Activated naive CD4-positive, alpha-beta T cell treated with anti-CD3 and anti-CD28 coated beads for 36 hours (primary cell): ENCODE measurements around the gene TBRG4. TPM values are rescaled to one million over a fixed set of nuclear protein-coding genes. Genes with fewer than 3 reads are reported as not detected.

Experiments
- CTCF ChIA-PET: fragments of 350-600 bp; sonication (Branson Sonifier 250); formaldehyde crosslinking; loops from one replicate; lab custom pipeline; 2021; ENCODE audit warnings: antibody characterized with exemption; lab: Charles Lee
- DNase-seq: peaks from one replicate; pipeline ENCODE4 v3.0.0-alpha.2; 2020
- H3K27ac Mint-ChIP-seq: one replicate; pipeline ENCODE4 v1.8.0; 2021; ENCODE audit warnings: mild to moderate bottlenecking, mixed read lengths
- H3K27me3 Mint-ChIP-seq: one replicate; pipeline ENCODE4 v1.8.0; 2021; ENCODE audit warnings: low read depth, mixed read lengths
- H3K36me3 Mint-ChIP-seq: one replicate; pipeline ENCODE4 v1.8.0; 2021; ENCODE audit warnings: low read depth, mixed read lengths
- H3K4me1 Mint-ChIP-seq: one replicate; pipeline ENCODE4 v1.8.0; 2021; ENCODE audit warnings: low read depth, mixed read lengths
- H3K4me3 Mint-ChIP-seq: one replicate; pipeline ENCODE4 v1.8.0; 2021; ENCODE audit warnings: mild to moderate bottlenecking, moderate library complexity, mixed read lengths
- H3K9me3 Mint-ChIP-seq: one replicate; pipeline ENCODE4 v1.8.0; 2021; ENCODE audit warnings: mixed read lengths
- intact Hi-C: fragments of 100-400 bp; cut with micrococcal nuclease; formaldehyde crosslinking; loops from one replicate; pipeline ENCODE4 v1.15.1; 2023
- total RNA-seq, 2 experiments: library from RNA; stranded (reverse); gene quantifications; one replicate each; pipeline ENCODE4 v1.2.3, GENCODE V29; 2021

Gene TBRG4
- total RNA-seq, 2 experiments from 2014 or later: 127 to 136 TPM

DNA sequence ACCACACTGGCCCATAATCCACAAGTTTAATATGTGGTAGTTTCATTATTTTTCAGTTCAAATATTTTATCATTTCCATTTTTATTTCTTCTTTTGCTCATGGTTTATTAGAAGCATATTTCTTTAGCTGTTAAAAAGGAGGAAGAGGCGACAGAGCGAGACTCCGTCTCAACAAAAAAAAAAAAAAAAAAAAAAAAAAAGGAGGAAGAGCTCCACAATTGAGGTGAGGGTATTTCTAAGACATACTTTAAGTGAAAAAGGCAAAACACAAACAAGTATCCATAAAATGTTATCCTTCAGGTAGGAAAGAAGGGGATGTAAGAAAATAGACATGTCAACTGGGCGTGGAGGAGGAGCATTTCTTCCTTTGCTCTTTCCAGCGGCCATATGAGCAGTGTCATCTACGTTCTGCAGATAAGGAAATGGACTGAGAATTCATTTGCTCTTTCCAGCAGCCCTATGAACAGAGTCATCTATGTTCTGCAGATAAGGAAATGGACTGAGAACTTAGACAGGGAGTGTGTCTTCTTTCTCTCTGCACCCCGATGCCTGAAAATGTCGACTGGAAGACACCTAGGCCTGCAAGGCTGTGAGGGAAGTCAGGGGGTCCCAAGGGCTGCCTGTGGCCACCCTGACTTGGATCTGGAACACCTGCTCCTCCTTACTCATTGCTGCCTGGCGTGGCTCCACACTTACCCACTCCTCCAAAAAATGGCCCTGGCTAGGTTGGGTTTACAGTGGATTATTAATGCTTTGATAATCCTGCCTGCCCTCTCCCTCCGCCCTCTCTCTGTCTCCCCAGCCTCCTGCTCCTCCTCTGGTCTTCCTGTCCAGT is 27.2 kb upstream of the TBRG4 start:
- no peak overlapping the region for H3K4me3 Mint-ChIP-seq
- H3K9me3 Mint-ChIP-seq: no peaks in the 10 kb centered on the region
- H3K4me1 Mint-ChIP-seq: peaks cover 7% of the 10 kb centered on the region
- H3K27ac Mint-ChIP-seq: no peak overlapping the region
- H3K36me3 Mint-ChIP-seq: no peaks in the 10 kb centered on the region
- intact Hi-C loops: no loop called here
- no peak for DNase-seq
- CTCF ChIA-PET: interaction anchor here (3.3 to 5.8 kb wide), 2 partner anchors 10 to 165 kb away, joined by 13 to 78 read pairs; no protein-coding TSS in a partner anchor
- no peaks in the 10 kb centered on the region for H3K27me3 Mint-ChIP-seq

DNA sequence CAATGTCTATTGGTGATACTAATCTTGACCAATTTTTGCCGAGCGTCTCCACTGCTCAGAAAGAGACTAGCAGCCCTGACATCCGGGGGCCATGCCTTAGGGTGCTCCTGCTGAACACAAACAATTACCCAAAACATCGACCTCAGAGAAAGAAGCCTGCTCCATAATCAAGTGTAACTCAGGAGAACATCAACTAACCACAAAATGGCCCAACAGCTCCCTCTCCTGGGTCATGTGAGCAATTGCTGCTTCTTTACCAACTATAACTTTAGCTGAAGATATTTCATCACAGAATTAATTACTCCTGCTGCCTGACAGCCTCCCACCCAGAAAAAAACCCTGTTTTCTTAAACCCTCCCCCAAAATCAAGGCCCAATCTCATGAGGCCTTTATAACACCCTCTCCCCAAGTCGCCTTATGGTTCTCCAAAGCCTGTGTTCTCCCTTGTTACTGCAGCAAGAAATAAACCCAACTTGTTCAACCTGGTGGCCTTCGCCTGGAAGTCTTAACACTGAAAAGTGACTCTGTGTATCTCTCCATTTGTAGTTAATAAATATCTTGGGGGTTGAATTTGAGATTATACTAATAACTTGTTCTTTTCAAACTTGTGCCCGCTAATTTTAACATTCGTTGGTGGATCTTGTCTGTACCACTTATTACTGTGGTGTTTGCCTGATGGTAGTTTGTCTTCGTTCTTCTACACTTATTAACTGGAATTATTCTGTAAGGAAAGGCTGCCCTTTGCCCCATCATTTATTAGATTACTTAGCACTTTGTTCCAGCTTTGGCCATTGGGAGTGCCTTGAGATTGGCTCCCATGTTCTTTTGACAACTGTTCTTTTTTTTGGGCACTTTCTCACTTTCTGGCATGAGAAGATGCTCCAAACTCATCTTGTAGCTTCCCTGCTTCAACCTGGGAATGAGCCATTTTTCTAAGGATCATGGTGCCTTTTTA is 24.9 kb upstream of the TBRG4 start:
- no peaks in the 10 kb centered on the region for H3K27me3 Mint-ChIP-seq
- no peak overlapping the region for H3K27ac Mint-ChIP-seq
- H3K36me3 Mint-ChIP-seq: no peaks in the 10 kb centered on the region
- DNase-seq: peak; percentile 87
- peaks cover 7% of the 10 kb centered on the region for H3K4me1 Mint-ChIP-seq
- CTCF ChIA-PET: interaction anchor here (0.5 to 5.8 kb wide), 51 partner anchors 8 to 669 kb away, joined by 3 to 78 read pairs (median 5); partner anchors contain the start of genes PURB and TBRG4
- H3K9me3 Mint-ChIP-seq: no peaks in the 10 kb centered on the region
- H3K4me3 Mint-ChIP-seq: no peak overlapping the region
- intact Hi-C loops: loop anchor here (1.0 to 2.0 kb wide), 9 partner anchors 25 to 548 kb away; partner anchors contain the start of genes H2AZ2, MYO1G and TBRG4

DNA sequence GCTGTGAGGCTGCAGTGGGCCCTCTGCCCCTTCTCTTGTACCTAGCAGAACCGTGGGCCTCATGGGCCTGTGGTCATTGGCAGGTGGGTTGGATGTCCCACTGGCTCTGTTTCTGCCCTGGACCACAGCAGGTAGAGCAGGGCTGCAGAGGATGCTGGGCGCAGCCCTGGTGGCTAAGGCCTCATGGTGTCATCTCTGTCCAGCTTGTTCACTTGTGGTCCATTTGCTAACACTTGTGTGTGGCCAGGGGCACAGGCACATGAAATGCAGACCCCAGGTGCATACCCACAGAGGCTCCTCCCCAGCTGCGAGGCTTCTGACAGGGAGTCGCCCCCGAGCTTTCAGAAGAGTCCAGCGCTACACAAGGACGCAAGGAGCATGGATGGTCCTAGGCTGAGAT is 22.4 kb upstream of the TBRG4 start:
- Mint-ChIP-seq H3K4me3 (no peak overlapping the region), H3K36me3 (no peaks in the 10 kb centered on the region), H3K4me1 (peaks cover 6% of the 10 kb centered on the region), H3K27me3 (no peaks in the 10 kb centered on the region), H3K27ac (no peak overlapping the region), H3K9me3 (no peaks in the 10 kb centered on the region)
- CTCF ChIA-PET: interaction anchor here (0.7 to 5.8 kb wide), 3 partner anchors 160 to 290 kb away, joined by 5 to 78 read pairs (median 13); no protein-coding TSS in a partner anchor
- intact Hi-C loops: no loop called here
- DNase-seq: no peak

DNA sequence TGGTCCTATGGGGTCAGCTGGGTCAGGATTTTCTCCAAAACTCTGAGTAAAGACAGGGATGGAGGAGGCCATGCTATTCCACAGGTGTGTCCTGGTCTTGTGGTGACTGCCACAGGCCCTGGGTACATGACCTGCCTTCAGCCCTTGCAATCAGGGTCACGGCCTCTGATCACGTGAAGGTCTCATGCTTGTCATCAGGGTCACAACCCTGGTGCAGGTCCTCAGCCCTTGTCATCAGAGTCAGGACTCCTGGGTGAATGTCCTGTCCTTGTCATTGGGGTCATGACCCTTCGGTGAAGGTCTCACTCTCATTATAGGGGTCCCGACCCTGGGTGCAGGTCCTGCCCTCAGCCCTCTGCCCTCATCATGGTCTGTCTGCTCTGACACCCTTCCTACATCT is 21.9 kb upstream of the TBRG4 start:
- CTCF ChIA-PET: interaction anchor here (0.7 to 5.8 kb wide), 3 partner anchors 160 to 290 kb away, joined by 5 to 78 read pairs (median 13); no protein-coding TSS in a partner anchor
- no peaks in the 10 kb centered on the region for H3K36me3 Mint-ChIP-seq
- no peak overlapping the region for H3K4me3 Mint-ChIP-seq
- no peak overlapping the region for H3K27ac Mint-ChIP-seq
- no peaks in the 10 kb centered on the region for H3K9me3 Mint-ChIP-seq
- H3K27me3 Mint-ChIP-seq: no peaks in the 10 kb centered on the region
- intact Hi-C loops: no loop called here
- H3K4me1 Mint-ChIP-seq: peaks cover 6% of the 10 kb centered on the region
- DNase-seq: no peak

DNA sequence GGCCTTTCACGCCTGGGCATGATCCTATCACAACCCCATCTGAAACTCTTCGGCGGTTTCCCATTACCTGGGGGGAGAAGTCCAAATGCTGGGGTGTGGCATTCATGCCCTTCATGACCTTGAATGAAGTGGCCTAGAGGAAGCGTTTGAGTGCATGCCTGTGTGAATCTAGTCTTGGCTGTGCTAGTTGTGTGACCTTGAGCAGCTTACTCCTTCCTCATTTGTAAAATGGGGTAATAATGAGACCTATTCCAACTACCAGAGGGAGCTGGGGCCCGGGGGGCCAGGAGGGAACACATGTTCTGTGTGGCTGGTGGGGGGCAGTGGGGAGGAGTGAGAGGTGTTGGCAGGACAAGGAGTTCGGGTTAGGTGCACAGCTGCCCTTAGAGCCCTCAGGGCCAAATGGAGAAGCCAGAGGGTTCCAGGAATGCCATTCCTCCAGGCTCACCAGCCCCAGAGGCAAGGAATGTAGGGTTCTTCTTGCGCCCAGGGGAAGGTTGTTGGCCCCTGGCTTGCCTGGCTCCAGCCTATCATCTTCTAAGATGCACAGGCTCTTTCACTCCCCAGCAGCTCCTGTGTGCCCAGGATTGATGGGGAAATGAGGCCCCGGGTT is 21.3 kb upstream of the TBRG4 start:
- H3K4me1 Mint-ChIP-seq: peaks cover 6% of the 10 kb centered on the region
- no peaks in the 10 kb centered on the region for H3K9me3 Mint-ChIP-seq
- no peak for DNase-seq
- peak overlapping the region; percentile 53 for H3K27ac Mint-ChIP-seq
- no peaks in the 10 kb centered on the region for H3K27me3 Mint-ChIP-seq
- H3K36me3 Mint-ChIP-seq: no peaks in the 10 kb centered on the region
- CTCF ChIA-PET: interaction anchor here (5.8 kb wide), 1 partner anchor 159 kb away, joined by 78 read pairs; no protein-coding TSS in a partner anchor
- no peak overlapping the region for H3K4me3 Mint-ChIP-seq
- intact Hi-C loops: no loop called here

DNA sequence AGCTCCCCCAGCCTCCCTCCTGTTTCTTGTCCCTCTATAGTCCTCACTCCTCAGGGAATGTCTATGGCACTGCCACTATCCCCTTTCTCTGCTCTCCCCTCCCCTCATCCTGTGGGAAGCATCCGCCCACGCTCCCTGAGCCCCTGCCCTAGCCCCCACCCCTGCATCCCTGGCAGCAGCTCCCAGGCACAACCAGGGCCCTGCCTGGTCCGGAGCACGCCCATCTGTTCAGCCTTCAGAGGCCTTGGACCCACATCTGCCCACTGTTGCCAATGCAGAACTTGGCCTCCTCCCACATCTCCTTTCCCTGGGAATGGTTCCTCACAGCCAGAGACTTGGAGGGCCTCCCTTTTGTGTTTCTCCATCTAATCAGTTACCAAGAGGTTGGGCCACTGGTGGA is 20.4 kb upstream of the TBRG4 start:
- Mint-ChIP-seq H3K9me3 (no peaks in the 10 kb centered on the region), H3K27me3 (no peaks in the 10 kb centered on the region), H3K4me3 (no peak overlapping the region), H3K4me1 (peaks cover 6% of the 10 kb centered on the region), H3K36me3 (no peaks in the 10 kb centered on the region), H3K27ac (no peak overlapping the region)
- no peak for DNase-seq
- CTCF ChIA-PET: interaction anchor here (0.8 kb wide), 1 partner anchor 9 kb away, joined by 3 read pairs; no protein-coding TSS in a partner anchor
- intact Hi-C loops: no loop called here

DNA sequence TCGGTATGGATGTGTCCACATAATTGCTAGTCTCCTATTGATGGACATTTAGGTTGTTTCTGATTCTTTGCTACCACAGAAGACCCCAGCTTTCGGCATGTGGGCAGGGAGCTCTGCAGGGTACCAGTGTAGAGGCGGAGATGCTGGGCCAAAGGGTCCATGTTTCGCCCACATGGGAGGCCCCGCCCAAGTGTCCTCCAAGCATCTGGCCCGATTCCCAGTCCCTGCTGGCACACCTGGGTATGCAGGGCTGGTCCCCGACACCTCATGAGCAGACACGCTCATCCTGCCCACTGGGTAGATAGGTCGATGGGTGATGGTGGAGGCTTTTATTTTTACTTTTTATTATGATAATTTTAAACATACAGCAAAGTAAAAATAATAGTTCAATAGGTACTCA is 19.4 kb upstream of the TBRG4 start:
- no peaks in the 10 kb centered on the region for H3K27me3 Mint-ChIP-seq
- H3K27ac Mint-ChIP-seq: no peak overlapping the region
- H3K4me3 Mint-ChIP-seq: no peak overlapping the region
- no peaks in the 10 kb centered on the region for H3K36me3 Mint-ChIP-seq
- no peaks in the 10 kb centered on the region for H3K9me3 Mint-ChIP-seq
- CTCF ChIA-PET: no interaction called here
- DNase-seq: no peak
- intact Hi-C loops: no loop called here
- H3K4me1 Mint-ChIP-seq: peaks cover 4% of the 10 kb centered on the region

DNA sequence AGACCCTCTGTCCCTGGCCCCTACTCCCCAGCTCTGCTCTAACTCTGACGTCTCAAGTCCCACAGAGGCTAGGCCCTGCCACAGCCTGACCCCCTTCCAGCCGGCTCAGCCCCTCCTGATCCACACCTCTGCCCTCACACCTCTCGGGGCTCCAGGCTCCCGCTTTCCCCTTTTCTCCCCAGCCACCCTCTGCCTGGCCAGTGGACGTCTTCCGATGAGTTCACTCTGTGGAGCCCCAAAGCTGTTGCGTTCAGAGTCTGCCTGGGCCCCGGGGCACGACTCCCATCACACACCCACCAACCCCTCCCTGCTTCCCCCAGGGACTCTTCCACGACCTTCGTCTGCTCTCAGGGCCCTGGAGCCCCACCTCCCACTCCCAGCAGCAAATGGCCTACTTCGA is 18.4 kb upstream of the TBRG4 start:
- no peaks in the 10 kb centered on the region for H3K9me3 Mint-ChIP-seq
- H3K27ac Mint-ChIP-seq: no peak overlapping the region
- intact Hi-C loops: no loop called here
- H3K4me3 Mint-ChIP-seq: no peak overlapping the region
- no peaks in the 10 kb centered on the region for H3K27me3 Mint-ChIP-seq
- CTCF ChIA-PET: interaction anchor here (0.6 to 0.7 kb wide), 2 partner anchors 172 to 194 kb away, joined by 3 read pairs; no protein-coding TSS in a partner anchor
- DNase-seq: no peak
- no peaks in the 10 kb centered on the region for H3K36me3 Mint-ChIP-seq
- H3K4me1 Mint-ChIP-seq: no peaks in the 10 kb centered on the region

DNA sequence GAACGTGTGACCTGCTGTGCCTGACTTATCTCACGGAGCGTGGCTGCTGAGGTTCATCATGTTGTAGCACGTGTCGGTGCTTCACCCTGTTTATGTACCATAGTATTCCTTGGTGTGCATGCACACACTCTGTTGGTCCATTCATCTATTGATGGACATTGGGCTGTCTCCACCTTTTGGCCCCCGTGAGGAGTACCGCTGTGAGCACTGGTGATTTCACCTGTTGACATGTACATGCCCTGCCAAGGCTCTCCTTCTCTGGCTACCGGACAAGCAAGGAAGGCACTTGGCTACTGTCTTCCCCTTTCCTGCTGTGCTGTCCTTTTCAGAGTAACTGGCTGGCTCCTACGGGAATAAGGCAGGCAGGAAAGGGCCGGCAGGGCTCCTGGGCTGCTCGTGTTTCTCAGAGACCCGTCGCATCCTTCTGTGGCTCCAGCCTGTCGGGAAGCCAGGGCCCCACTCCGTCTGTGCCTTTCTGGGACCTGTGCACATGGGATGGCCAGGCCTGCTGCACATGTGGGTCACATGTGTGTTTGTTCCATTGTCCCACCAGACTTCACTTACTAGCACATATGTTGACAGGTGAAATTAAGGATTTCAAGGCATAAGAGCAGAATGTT is 17.8 kb upstream of the TBRG4 start:
- no peak for DNase-seq
- Mint-ChIP-seq H3K4me1 (no peaks in the 10 kb centered on the region), H3K27ac (no peak overlapping the region), H3K36me3 (no peaks in the 10 kb centered on the region), H3K4me3 (no peak overlapping the region), H3K9me3 (no peaks in the 10 kb centered on the region), H3K27me3 (no peaks in the 10 kb centered on the region)
- CTCF ChIA-PET: interaction anchor here (0.6 to 0.7 kb wide), 2 partner anchors 172 to 194 kb away, joined by 3 read pairs; no protein-coding TSS in a partner anchor
- intact Hi-C loops: no loop called here

DNA sequence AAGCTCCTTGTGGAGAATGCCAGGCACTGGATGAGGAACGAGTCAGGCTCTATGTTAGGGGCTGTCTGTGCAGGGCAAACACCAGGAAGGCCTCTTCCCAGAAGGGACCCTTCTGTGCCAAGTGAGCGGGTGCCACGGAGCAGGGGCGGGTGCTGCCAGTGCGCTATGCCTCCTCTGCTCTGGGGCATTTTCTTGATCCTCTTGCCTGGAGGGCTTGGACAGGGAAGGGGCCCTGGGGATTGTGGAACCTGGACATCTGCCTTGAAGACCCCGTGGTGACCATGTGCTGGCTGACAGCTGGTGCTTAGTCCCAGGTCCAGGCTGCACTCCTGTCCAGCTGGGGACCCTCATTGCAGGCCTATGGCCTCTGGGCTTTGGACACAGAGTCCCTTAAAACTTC is 15.4 kb upstream of the TBRG4 start:
- H3K27ac Mint-ChIP-seq: no peak overlapping the region
- no peak overlapping the region for H3K4me3 Mint-ChIP-seq
- DNase-seq: no peak
- intact Hi-C loops: no loop called here
- CTCF ChIA-PET: no interaction called here
- peaks cover 14% of the 10 kb centered on the region for H3K4me1 Mint-ChIP-seq
- H3K27me3 Mint-ChIP-seq: no peaks in the 10 kb centered on the region
- no peaks in the 10 kb centered on the region for H3K36me3 Mint-ChIP-seq
- H3K9me3 Mint-ChIP-seq: no peaks in the 10 kb centered on the region

DNA sequence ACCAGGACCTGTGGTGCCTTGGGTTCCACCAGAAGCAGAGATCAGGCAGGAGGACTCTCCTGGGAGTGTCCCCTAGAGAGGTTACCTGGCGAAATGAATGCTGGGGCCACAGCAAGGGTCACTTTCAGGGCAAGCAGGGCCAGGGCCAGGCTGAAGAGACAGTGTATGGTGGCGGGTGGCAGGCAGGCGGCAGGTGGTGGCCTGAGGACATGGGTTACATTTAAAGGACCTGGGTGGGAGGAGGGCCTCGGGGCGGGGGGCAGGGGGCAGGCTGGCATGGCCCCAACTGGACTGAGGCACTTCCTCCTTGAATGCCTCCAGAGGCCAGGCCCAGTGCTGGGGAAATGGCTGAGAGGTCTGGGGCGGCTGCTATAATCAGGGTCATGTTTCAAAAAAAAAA is 14.7 kb upstream of the TBRG4 start:
- H3K4me3 Mint-ChIP-seq: no peak overlapping the region
- H3K27me3 Mint-ChIP-seq: no peaks in the 10 kb centered on the region
- no peak for DNase-seq
- intact Hi-C loops: no loop called here
- no peaks in the 10 kb centered on the region for H3K9me3 Mint-ChIP-seq
- CTCF ChIA-PET: interaction anchor here (0.5 to 4.3 kb wide), 3 partner anchors 10 to 248 kb away, joined by 3 to 29 read pairs (median 3); partner anchors contain the start of gene TBRG4
- H3K36me3 Mint-ChIP-seq: no peaks in the 10 kb centered on the region
- peak overlapping the region; percentile 43 for H3K27ac Mint-ChIP-seq
- H3K4me1 Mint-ChIP-seq: peaks cover 14% of the 10 kb centered on the region
